Stimulated activated CD8-positive, alpha-beta memory T cell treated with anti-CD3 and anti-CD28 coated beads, Interleukin-4, amount 100 ng/mL, for 4 hours (primary cell): ENCODE measurements around the gene HRH3.

ENCODE experiments used
- DNase-seq, 2 donors: peaks; one replicate each; pipeline ENCODE4 v3.0.0-alpha.2; 2020; ENCODE audit warnings: low read depth in 2 of 2, low spot score in 1 of 2

The HRH3 gene

GRCh38 chr20:62219992-62220665 lies at the start of gene HRH3:
HRH3 (minus strand) TSS chr20:62220278; CDS start chr20:62219970, 308 bp downstream.
- DNase-seq: no peak

GRCh38 chr20:62269871-62270270 lies 49.8 kb upstream of the HRH3 start:
- no peak for DNase-seq

GRCh38 chr20:62269378-62269777 lies 49.3 kb upstream of the HRH3 start:
- no peak for DNase-seq

GRCh38 chr20:62268228-62268900 lies 48.3 kb upstream of the HRH3 start:
- no peak for DNase-seq

- DNase-seq: no peak
Observed at GRCh38 chr20:62267543-62267942, 47.5 kb upstream of the HRH3 start.

- DNase-seq: no peak
Observed at GRCh38 chr20:62266851-62267250, 46.8 kb upstream of the HRH3 start.

GRCh38 chr20:62266340-62266739 lies 46.3 kb upstream of the HRH3 start:
- DNase-seq: no peak

- no peak for DNase-seq
Observed at GRCh38 chr20:62265365-62265764, 45.3 kb upstream of the HRH3 start.

GRCh38 chr20:62263396-62263795 lies 43.3 kb upstream of the HRH3 start:
- no peak for DNase-seq

GRCh38 chr20:62262064-62262463 lies 42.0 kb upstream of the HRH3 start:
- no peak for DNase-seq

GRCh38 chr20:62259294-62259565 lies 39.2 kb upstream of the HRH3 start:
- DNase-seq: no peak

GRCh38 chr20:62258499-62259293 lies 38.6 kb upstream of the HRH3 start:
- DNase-seq: no peak

GRCh38 chr20:62255976-62256375 lies 35.9 kb upstream of the HRH3 start:
- DNase-seq: no peak

- DNase-seq: no peak
Observed at GRCh38 chr20:62254021-62254724, 34.1 kb upstream of the HRH3 start.

GRCh38 chr20:62253398-62253797 lies 33.3 kb upstream of the HRH3 start:
- no peak for DNase-seq

GRCh38 chr20:62252342-62252966 lies 32.4 kb upstream of the HRH3 start:
- DNase-seq: no peak

- DNase-seq: no peak
Observed at GRCh38 chr20:62248890-62249560, 28.9 kb upstream of the HRH3 start.

- DNase-seq: no peak
Observed at GRCh38 chr20:62246872-62247652, 27.0 kb upstream of the HRH3 start.

- no peak for DNase-seq
Observed at GRCh38 chr20:62246431-62246830, 26.4 kb upstream of the HRH3 start.

- DNase-seq: no peak
Observed at GRCh38 chr20:62245911-62246280, 25.8 kb upstream of the HRH3 start.
